ENCODE measurements around the gene SLC46A3.
"Not testable (repeated sequence)": the region's sequence is repeated elsewhere in the genome, so short reads cannot be mapped to it uniquely, and the experiment has no call there.

The SLC46A3 gene

GRCh38 chr13:28718543-28719226 is at the start of gene SLC46A3:
Gene SLC46A3, minus strand, starts transcription at chr13:28718970. Its CDS starts 972 bp downstream, at chr13:28717998.
- peak; percentile 54 for DNase-seq

- DNase-seq: no peak
Observed at GRCh38 chr13:28763887-28764286, 45.1 kb upstream of the SLC46A3 start.

GRCh38 chr13:28761586-28761985 is 42.8 kb upstream of the SLC46A3 start:
- DNase-seq: no peak

GRCh38 chr13:28755546-28755870 is 36.7 kb upstream of the SLC46A3 start:
- DNase-seq: no peak

GRCh38 chr13:28754698-28755545 is 36.2 kb upstream of the SLC46A3 start:
- DNase-seq: no peak

- no peak for DNase-seq
Observed at GRCh38 chr13:28753946-28754345, 35.2 kb upstream of the SLC46A3 start.

- DNase-seq: no peak
Observed at GRCh38 chr13:28753208-28753892, 34.6 kb upstream of the SLC46A3 start.

GRCh38 chr13:28751175-28751960 is 32.6 kb upstream of the SLC46A3 start:
- DNase-seq: no peak

- DNase-seq: no peak
Observed at GRCh38 chr13:28750187-28751045, 31.6 kb upstream of the SLC46A3 start.

GRCh38 chr13:28747851-28748250 is 29.1 kb upstream of the SLC46A3 start:
- DNase-seq: no peak

- no peak for DNase-seq
Observed at GRCh38 chr13:28746287-28746612, 27.5 kb upstream of the SLC46A3 start.

GRCh38 chr13:28744656-28745055 is 25.9 kb upstream of the SLC46A3 start:
- no peak for DNase-seq

- no peak for DNase-seq
Observed at GRCh38 chr13:28744091-28744536, 25.3 kb upstream of the SLC46A3 start.

GRCh38 chr13:28743499-28744083 is 24.8 kb upstream of the SLC46A3 start:
- DNase-seq: no peak

- DNase-seq: no peak
Observed at GRCh38 chr13:28743020-28743419, 24.2 kb upstream of the SLC46A3 start.

GRCh38 chr13:28742445-28742844 is 23.7 kb upstream of the SLC46A3 start:
- DNase-seq: not testable (repeated sequence)

- no peak for DNase-seq
Observed at GRCh38 chr13:28741084-28741491, 22.3 kb upstream of the SLC46A3 start.

- no peak for DNase-seq
Observed at GRCh38 chr13:28739376-28739775, 20.6 kb upstream of the SLC46A3 start.

GRCh38 chr13:28735481-28736029 is 16.8 kb upstream of the SLC46A3 start:
- DNase-seq: no peak

- no peak for DNase-seq
Observed at GRCh38 chr13:28734906-28735305, 16.1 kb upstream of the SLC46A3 start.

GRCh38 chr13:28730762-28731161 is 12.0 kb upstream of the SLC46A3 start:
- no peak for DNase-seq
